Astrocyte (in vitro differentiated cells and primary cell): ENCODE measurements around the gene TNFAIP2. TPM values are rescaled to one million over a fixed set of nuclear protein-coding genes. Genes with fewer than 3 reads are reported as not detected.

ENCODE experiments used
- DNase-seq: peaks from one replicate; pipeline ENCODE4 v3.0.0-alpha.2; 2010; ENCODE audit warnings: low read depth
- FAIRE-seq: peaks from 2 replicates; lab custom pipeline; 2011; peaks lifted over from hg19 to GRCh38; lab: Jason Lieb, UNC
- H2AFZ ChIP-seq: 2 replicates; pipeline ENCODE4 v1.6.0; 2012; ENCODE audit warnings: low read depth, low read length, inconsistent platforms
- H3K27ac ChIP-seq: 2 replicates; pipeline ENCODE4 v1.5.1; 2011; ENCODE audit warnings: low read depth, low read length, inconsistent platforms
- H3K27me3 ChIP-seq: 2 replicates; pipeline ENCODE4 v1.6.0; 2011; ENCODE audit warnings: low read length, inconsistent platforms; ENCODE audit not compliant: insufficient read depth
- H3K36me3 ChIP-seq: 2 replicates; pipeline ENCODE4 v1.5.1; 2011; ENCODE audit warnings: low read length, inconsistent platforms; ENCODE audit not compliant: insufficient read depth
- H3K4me1 ChIP-seq: 2 replicates; pipeline ENCODE4 v1.5.1; 2011; ENCODE audit warnings: low read length, inconsistent platforms; ENCODE audit not compliant: insufficient read depth
- H3K4me2 ChIP-seq: 2 replicates; pipeline ENCODE4 v1.6.0; 2012; ENCODE audit warnings: low read length, inconsistent platforms
- H3K4me3 ChIP-seq: 2 replicates; pipeline ENCODE4 v1.5.1; 2011; ENCODE audit warnings: low read depth, mild to moderate bottlenecking, low read length, inconsistent platforms; ENCODE audit not compliant: insufficient read depth
- H3K79me2 ChIP-seq: 2 replicates; pipeline ENCODE4 v1.6.0; 2012; ENCODE audit warnings: mild to moderate bottlenecking, low read length, inconsistent platforms; ENCODE audit not compliant: insufficient read depth
- H3K9ac ChIP-seq: 2 replicates; pipeline ENCODE4 v1.6.0; 2012; ENCODE audit warnings: mild to moderate bottlenecking, low read length, inconsistent platforms
- H3K9me3 ChIP-seq: 2 replicates; pipeline ENCODE4 v1.5.1; 2012; ENCODE audit warnings: low read depth, mild to moderate bottlenecking, low read length, inconsistent platforms; ENCODE audit not compliant: insufficient read depth
- H4K20me1 ChIP-seq: 2 replicates; pipeline ENCODE4 v1.6.0; 2012; ENCODE audit warnings: low read length, inconsistent platforms; ENCODE audit not compliant: insufficient read depth
- H3K27ac Mint-ChIP-seq: one replicate; pipeline ENCODE4 v1.8.0; 2021; ENCODE audit warnings: mild to moderate bottlenecking, mixed read lengths; ENCODE audit not compliant: unreplicated experiment
- H3K27me3 Mint-ChIP-seq: one replicate; pipeline ENCODE4 v1.8.0; 2021; ENCODE audit warnings: low read depth, mixed read lengths; ENCODE audit not compliant: unreplicated experiment
- H3K36me3 Mint-ChIP-seq: one replicate; pipeline ENCODE4 v1.8.0; 2021; ENCODE audit warnings: low read depth, mixed read lengths; ENCODE audit not compliant: unreplicated experiment
- H3K4me1 Mint-ChIP-seq: one replicate; pipeline ENCODE4 v1.8.0; 2021; ENCODE audit warnings: low read depth, mixed read lengths; ENCODE audit not compliant: unreplicated experiment
- H3K4me3 Mint-ChIP-seq: one replicate; pipeline ENCODE4 v1.8.0; 2021; ENCODE audit warnings: mild to moderate bottlenecking, moderate library complexity, mixed read lengths; ENCODE audit not compliant: unreplicated experiment
- H3K9me3 Mint-ChIP-seq: one replicate; pipeline ENCODE4 v1.8.0; 2021; ENCODE audit warnings: mild to moderate bottlenecking, mixed read lengths; ENCODE audit not compliant: unreplicated experiment
- EZH2 ChIP-seq: IDR thresholded peaks from 2 replicates; pipeline ENCODE4 v1.6.1; 2012; ENCODE audit warnings: mild to moderate bottlenecking, low read length, inconsistent platforms; ENCODE audit not compliant: insufficient read depth
- total RNA-seq: library from RNA; stranded (reverse); gene quantifications from 2 replicates; pipeline ENCODE4 v1.2.1, GENCODE V29; 2021
- TF ChIP-seq, protein P1 (sequence below): IDR thresholded peaks from 2 replicates; pipeline ENCODE4 v1.5.1; 2011; ENCODE audit warnings: low read depth, mild to moderate bottlenecking, inconsistent platforms, low read length, moderate library complexity; ENCODE audit not compliant: insufficient read depth

Gene TNFAIP2
- total RNA-seq, 1 donor from 2014 or later: 29.5 TPM

GRCh38 chr14:103134405-103134804 is 11.1 kb downstream of the TNFAIP2 start:
- H3K9me3 Mint-ChIP-seq: no peaks in the 10 kb centered on the region
- no peak overlapping the region for H3K4me3 Mint-ChIP-seq
- Histone ChIP-seq H2AFZ (no peak overlapping the region), H3K4me1 (peaks cover 23% of the 10 kb centered on the region), H3K36me3 (no peaks in the 10 kb centered on the region), H3K4me2 (no peak overlapping the region), H3K27me3 (peaks cover 4% of the 10 kb centered on the region), H3K9ac (no peak overlapping the region), H3K27ac (no peak overlapping the region), H3K9me3 (no peaks in the 10 kb centered on the region), H4K20me1 (peaks cover 20% of the 10 kb centered on the region), H3K79me2 (no peaks in the 10 kb centered on the region), H3K4me3 (no peak overlapping the region)
- peak overlapping the region; percentile 34 for H3K27ac Mint-ChIP-seq
- peaks cover 16% of the 10 kb centered on the region for H3K36me3 Mint-ChIP-seq
- FAIRE-seq (no peak), DNase-seq (no peak)
- no peak for TF ChIP-seq EZH2
- TF ChIP-seq, protein P1, sequence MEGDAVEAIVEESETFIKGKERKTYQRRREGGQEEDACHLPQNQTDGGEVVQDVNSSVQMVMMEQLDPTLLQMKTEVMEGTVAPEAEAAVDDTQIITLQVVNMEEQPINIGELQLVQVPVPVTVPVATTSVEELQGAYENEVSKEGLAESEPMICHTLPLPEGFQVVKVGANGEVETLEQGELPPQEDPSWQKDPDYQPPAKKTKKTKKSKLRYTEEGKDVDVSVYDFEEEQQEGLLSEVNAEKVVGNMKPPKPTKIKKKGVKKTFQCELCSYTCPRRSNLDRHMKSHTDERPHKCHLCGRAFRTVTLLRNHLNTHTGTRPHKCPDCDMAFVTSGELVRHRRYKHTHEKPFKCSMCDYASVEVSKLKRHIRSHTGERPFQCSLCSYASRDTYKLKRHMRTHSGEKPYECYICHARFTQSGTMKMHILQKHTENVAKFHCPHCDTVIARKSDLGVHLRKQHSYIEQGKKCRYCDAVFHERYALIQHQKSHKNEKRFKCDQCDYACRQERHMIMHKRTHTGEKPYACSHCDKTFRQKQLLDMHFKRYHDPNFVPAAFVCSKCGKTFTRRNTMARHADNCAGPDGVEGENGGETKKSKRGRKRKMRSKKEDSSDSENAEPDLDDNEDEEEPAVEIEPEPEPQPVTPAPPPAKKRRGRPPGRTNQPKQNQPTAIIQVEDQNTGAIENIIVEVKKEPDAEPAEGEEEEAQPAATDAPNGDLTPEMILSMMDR: no peak
- H3K27me3 Mint-ChIP-seq: peaks cover 12% of the 10 kb centered on the region
- H3K4me1 Mint-ChIP-seq: peaks cover 20% of the 10 kb centered on the region

- Mint-ChIP-seq H3K36me3 (peaks cover 16% of the 10 kb centered on the region), H3K9me3 (no peaks in the 10 kb centered on the region), H3K4me1 (peaks cover 15% of the 10 kb centered on the region), H3K4me3 (no peak overlapping the region), H3K27me3 (peaks cover 17% of the 10 kb centered on the region), H3K27ac (peak overlapping the region; percentile 34)
- FAIRE-seq (no peak), DNase-seq (no peak)
- H3K4me2 ChIP-seq: no peak overlapping the region
- TF ChIP-seq EZH2: no peak
- TF ChIP-seq, protein P1: no peak
- H3K36me3 ChIP-seq: no peaks in the 10 kb centered on the region
- peaks cover 8% of the 10 kb centered on the region for H3K27me3 ChIP-seq
- H3K4me1 ChIP-seq: peaks cover 23% of the 10 kb centered on the region
- no peak overlapping the region for H3K27ac ChIP-seq
- H2AFZ ChIP-seq: no peak overlapping the region
- H4K20me1 ChIP-seq: peaks cover 15% of the 10 kb centered on the region
- no peaks in the 10 kb centered on the region for H3K9me3 ChIP-seq
- no peaks in the 10 kb centered on the region for H3K79me2 ChIP-seq
- H3K4me3 ChIP-seq: no peak overlapping the region
- H3K9ac ChIP-seq: no peak overlapping the region
Observed at GRCh38 chr14:103134919-103135318, 11.7 kb downstream of the TNFAIP2 start.

DNA sequence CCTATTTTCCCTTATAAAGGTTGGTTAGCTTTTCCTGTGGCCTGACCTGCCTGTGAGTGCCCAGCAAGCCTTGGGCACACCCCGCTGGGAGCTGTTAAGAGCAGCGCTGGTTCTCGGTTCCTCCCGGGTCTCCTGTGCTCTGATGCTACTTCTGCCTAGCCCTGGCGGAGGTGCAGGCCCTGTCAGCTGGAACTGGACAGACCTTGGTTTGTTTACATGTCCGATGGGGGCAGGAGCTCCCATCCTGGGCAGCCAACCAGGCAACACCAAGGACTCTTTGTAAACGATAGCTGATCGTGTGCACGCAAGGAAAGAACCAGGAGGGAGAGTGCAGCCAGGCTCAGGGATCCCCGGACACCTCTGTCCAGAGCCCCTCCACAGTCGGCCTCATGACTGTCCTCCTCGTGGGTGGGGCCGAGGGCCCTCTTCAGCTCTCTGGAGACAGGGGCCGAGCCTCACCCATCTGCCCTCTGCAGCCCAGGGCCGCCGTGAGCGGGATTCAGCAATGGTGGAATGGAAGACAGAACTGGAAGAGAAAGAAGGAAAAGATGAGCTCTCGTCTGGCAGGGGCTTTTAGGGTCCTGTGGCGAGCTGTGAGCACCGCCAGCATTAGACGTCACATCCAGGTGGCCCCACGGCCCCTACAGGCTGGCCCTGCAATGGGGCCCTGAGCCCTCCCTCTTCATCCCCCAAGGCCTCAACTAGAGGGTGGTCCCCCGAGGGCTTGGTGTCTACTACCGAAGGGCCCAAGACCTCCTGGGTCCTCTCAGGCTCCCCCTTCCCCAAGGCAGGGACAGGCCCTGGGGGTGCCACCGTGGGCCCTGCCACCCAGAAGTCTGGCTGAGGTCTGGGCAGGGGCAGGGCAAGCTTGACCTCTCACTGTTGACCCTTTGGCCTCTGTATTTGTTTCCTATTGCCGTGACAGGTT is 12.3 kb downstream of the TNFAIP2 start:
- Histone ChIP-seq H4K20me1 (peaks cover 8% of the 10 kb centered on the region), H2AFZ (no peak overlapping the region), H3K4me3 (no peak overlapping the region), H3K36me3 (no peaks in the 10 kb centered on the region), H3K4me2 (no peak overlapping the region), H3K79me2 (no peaks in the 10 kb centered on the region), H3K9ac (no peak overlapping the region), H3K27me3 (peaks cover 14% of the 10 kb centered on the region), H3K4me1 (peaks cover 19% of the 10 kb centered on the region), H3K27ac (no peak overlapping the region), H3K9me3 (no peaks in the 10 kb centered on the region)
- H3K36me3 Mint-ChIP-seq: peaks cover 16% of the 10 kb centered on the region
- H3K27me3 Mint-ChIP-seq: peaks cover 18% of the 10 kb centered on the region
- H3K9me3 Mint-ChIP-seq: no peaks in the 10 kb centered on the region
- no peak overlapping the region for H3K27ac Mint-ChIP-seq
- TF ChIP-seq EZH2: no peak
- TF ChIP-seq, protein P1: no peak
- H3K4me3 Mint-ChIP-seq: no peak overlapping the region
- FAIRE-seq (no peak), DNase-seq (no peak)
- peaks cover 15% of the 10 kb centered on the region for H3K4me1 Mint-ChIP-seq
